Glomerular visceral epithelial cell (primary cell): ENCODE results near the gene LRRC2.
"Not testable (repeated sequence)": the region's sequence is repeated elsewhere in the genome, so short reads cannot be mapped to it uniquely, and the experiment has no call there.

Experiments
- DNase-seq: peaks from one replicate; pipeline ENCODE4 v3.0.0-alpha.2; 2016; ENCODE audit errors: extremely low spot score

The LRRC2 gene

DNA sequence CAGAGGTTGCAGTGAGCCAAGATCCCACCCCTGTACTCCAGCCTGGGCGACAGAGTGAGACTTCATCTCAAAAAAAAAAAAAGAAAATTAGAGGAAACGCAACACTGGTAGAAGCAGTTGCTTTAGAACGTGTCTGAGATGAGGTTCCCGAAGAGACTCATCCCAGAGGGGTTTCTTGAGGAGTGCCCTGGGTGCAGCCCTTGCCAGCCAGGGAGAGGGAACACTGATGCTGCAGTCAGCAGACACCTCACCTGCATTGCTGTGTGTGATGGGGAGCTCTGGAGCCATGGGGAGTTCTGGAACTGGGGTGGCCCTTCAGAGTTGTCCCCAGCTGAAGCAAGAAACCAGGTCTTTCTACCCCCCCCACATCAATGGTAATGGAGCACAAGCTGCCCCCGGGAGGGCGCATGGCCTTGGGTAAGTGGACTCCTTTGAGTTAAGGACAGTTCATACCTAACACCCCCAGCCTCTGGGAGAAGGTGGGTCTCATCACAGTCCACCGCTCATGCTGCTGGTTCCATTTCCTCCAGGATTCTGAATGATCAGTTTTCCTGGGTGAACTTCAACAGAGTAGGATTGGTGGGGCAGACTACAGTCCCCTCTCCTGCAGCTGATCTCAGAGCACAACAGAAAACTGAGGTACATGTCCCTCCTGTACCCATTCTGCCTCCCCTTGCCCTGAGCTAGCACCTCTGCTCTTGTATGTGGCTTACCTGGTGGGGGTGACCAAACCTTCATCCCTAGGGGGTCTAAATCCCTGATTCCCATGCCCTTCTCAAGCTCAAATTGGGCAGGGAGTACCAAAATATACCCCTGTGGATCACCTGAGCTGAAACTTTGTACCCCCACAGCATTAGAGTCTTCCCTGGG, 18.7 kb upstream of the LRRC2 start:
- no peak for DNase-seq

DNA sequence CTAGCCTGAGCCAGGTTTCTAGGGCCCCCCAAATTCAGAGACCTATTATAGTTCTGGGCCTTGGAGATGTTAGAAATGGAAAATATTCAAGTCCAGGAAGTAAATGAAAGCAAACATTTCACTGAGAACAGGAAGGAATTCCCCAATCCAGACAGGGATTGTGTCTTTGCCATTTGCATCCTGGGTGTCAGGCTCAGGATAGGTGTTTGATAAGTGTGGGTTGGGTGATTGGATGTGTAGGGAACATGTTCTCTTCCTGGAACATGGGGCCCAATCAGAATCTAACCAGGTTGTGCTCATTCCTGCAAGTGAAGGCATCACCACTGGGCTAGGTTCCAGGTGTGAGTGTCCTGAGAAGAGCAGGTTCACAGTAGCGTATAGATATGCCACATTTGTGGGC, 14.6 kb upstream of the LRRC2 start:
- no peak for DNase-seq

- no peak for DNase-seq
Measured at GRCh38 chr3:46579756-46580286, 13.7 kb upstream of the LRRC2 start.

GRCh38 chr3:46578973-46579755, 13.1 kb upstream of the LRRC2 start:
- DNase-seq, result no peak

- not testable (repeated sequence) for DNase-seq
Measured at GRCh38 chr3:46577580-46578249, 11.6 kb upstream of the LRRC2 start.

GRCh38 chr3:46576879-46577278, 10.8 kb upstream of the LRRC2 start:
- DNase-seq, result no peak

DNA sequence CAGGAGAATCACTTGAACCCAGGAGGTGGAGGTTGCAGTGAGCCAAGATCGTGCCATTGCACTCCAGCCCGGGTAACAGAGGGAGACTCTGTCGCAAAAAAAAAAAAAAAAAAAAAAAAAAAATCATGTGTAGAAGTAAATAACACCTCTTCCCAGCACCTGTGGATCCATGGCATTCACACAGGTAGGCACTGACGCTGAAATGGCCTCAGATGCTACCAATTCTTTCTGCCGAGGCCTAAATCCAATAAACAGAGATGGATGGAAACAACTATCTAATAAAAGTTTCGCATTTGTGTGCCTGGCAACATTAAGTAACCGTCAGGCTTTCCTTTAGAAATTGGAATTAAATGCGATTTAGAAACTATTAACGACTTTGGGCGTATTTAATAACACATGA, 10.3 kb upstream of the LRRC2 start:
- no peak for DNase-seq

GRCh38 chr3:46575577-46576222, 9.6 kb upstream of the LRRC2 start:
- DNase-seq, result no peak

GRCh38 chr3:46574881-46575576, 8.9 kb upstream of the LRRC2 start:
- DNase-seq, result no peak

- no peak for DNase-seq
Measured at GRCh38 chr3:46574243-46574646, 8.1 kb upstream of the LRRC2 start.

- no peak for DNase-seq
Measured at GRCh38 chr3:46573701-46574100, 7.6 kb upstream of the LRRC2 start.

- no peak for DNase-seq
Measured at GRCh38 chr3:46571684-46572083, 5.6 kb upstream of the LRRC2 start.

DNA sequence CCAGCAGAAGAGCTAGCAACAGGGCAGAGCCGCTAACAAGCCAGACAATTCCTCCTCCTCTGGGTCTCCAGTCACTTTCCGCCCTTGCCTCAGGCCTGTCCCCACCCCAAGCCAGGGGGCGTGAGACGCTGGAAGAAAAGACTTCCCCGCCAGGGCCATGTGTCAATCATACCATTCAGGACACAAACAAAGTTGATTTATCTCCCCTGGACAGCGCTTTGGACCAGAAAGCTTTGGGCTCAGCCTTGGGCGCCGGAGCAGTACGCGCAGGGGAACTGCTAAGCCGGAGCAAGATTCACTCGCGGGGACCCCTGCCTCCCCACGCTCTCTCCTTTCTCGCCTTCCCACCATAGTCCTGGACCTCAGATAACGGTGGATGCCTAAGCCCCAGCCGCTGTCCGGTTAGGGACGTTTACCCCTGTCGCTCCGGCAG, 479 bp downstream of the LRRC2 start:
- no peak for DNase-seq

GRCh38 chr3:46565077-46565476, 1.0 kb downstream of the LRRC2 start:
- no peak for DNase-seq

DNA sequence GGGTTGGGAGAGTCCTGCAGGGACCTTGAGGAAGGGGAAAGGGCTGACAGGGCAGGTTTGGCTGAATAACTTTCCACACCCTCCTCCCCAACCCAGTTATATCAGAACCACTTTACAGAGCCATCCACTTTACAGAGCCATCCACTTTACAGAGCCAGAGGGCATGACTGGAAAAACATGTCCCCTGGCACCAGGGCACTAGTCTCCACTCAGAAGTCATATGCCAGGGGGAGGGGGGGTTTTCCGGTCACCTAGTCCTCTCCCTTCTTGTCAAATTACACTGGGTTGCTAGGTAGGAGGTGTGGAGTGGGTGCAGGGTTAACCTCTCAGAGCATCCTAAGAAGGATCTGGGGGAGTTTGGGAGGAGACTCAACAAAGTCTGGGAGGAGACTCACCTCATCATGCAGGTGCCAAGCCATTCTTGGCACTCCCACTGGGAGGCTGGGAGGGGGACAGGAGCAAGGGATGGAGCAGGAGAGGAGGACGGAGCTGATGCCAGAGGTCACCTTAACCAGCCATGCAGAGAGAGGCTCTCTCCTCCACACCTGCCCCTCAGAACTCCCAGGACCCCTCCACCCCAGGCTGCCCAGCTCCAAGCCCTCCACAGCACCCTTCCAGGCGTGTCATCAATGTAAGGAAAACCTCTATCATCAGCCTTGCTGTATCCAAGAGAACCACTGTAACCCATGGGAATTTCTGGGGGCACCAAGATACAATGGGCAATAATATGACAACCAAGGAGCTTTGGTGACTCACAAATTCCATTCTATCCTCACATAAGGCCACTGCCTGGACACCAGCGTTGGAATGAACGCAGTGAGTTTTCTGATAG, 1.7 kb downstream of the LRRC2 start:
- DNase-seq, result no peak

GRCh38 chr3:46561951-46562350, 4.2 kb downstream of the LRRC2 start:
- DNase-seq, result no peak

GRCh38 chr3:46561511-46561910, 4.6 kb downstream of the LRRC2 start:
- no peak for DNase-seq

- no peak for DNase-seq
Measured at GRCh38 chr3:46559091-46559704, 6.9 kb downstream of the LRRC2 start.

DNA sequence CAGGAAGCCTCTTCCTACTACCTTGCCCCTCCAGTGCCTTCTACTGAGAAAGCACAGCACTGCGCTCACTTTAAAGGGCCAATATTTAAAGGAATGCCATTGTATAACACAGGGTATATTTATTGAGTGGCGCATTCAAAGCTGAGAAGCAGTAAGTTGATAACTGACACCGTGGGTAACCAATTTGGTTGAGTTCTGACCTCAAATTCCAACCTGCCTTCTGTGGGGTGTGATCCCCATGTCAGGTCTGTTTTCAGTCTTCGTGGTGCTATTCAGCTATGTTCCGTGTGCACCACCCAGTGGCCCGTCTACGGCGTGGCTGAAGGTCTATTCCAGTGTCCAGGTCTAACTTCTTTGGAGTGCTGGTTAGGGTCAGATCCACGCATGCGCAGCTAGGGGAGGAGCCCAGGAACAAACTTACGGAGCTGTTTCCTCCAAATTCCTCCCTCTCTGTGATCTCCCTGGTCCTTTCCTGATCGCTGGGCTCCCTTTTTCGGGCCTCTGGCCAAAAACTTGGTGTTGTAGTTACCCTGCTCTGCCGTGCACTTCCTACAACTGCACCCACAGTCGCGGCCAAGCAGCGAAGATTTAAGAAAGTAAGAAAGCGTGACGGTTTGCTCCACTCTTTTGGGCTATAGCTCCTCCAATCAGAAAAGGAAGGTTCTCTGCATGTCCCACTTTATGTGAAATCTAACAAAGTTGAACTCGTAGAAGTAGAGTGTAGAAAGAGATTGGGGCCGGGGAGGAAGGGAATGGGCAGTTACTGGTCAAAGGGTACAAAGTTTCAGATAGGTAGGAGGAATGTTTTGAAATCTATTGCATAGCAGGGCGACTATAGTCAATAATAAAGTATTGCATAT, 7.7 kb downstream of the LRRC2 start:
- DNase-seq, result no peak
